ENCODE results near the gene EFCAB8. TPM values are rescaled to one million over a fixed set of nuclear protein-coding genes. Genes with fewer than 3 reads are reported as not detected.

Gene EFCAB8
- total RNA-seq, 1 donor from 2014 or later, result 0.72 TPM

DNA sequence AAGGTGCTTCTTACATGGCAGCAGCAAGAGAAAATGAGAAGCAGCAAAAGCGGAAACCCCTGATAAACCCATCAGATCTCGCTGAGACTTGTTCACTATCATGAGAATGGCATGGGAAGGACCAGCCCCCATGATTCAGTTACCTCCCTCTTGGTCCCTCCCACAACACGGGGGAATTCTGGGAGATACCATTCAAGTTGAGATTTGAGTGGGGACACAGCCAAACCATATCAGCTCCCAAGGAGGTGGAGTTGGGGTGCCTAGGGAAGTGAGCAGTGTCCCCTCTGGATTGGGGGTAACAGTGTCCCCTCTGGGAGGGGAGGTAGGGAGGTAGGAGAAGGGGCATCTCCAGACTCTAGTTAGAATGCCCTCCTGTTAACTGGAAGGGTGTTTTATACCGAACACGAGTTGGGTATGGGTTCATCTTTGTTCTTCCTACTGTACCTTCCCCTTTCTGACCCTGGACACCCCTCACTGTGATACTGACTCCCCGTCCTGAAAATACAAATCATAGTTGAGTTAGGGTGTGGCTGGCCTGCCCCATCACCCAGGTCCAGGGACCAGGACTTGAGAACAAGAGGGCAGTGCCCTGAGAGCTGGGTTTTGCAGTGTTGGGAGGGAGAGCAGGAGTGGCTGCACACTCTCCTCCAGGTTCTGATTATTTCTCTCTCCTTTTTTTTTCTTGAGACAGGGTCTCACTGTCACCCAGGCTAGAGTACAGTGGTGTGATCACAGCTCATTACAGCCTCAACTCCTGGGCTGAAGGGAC is 62.0 kb downstream of the EFCAB8 start:
- no peak for ATAC-seq
- no peak overlapping the region for H3K27ac ChIP-seq
- H3K36me3 ChIP-seq, result no peaks in the 10 kb centered on the region
- TF ChIP-seq, protein P1, sequence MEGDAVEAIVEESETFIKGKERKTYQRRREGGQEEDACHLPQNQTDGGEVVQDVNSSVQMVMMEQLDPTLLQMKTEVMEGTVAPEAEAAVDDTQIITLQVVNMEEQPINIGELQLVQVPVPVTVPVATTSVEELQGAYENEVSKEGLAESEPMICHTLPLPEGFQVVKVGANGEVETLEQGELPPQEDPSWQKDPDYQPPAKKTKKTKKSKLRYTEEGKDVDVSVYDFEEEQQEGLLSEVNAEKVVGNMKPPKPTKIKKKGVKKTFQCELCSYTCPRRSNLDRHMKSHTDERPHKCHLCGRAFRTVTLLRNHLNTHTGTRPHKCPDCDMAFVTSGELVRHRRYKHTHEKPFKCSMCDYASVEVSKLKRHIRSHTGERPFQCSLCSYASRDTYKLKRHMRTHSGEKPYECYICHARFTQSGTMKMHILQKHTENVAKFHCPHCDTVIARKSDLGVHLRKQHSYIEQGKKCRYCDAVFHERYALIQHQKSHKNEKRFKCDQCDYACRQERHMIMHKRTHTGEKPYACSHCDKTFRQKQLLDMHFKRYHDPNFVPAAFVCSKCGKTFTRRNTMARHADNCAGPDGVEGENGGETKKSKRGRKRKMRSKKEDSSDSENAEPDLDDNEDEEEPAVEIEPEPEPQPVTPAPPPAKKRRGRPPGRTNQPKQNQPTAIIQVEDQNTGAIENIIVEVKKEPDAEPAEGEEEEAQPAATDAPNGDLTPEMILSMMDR (IDR thresholded peaks at IDR 0.05), result no peak
- intact Hi-C loops (cut with DNase I), result no loop called here
- H3K4me1 ChIP-seq, result no peaks in the 10 kb centered on the region
- H3K9me3 ChIP-seq, result no peaks in the 10 kb centered on the region
- no peak for DNase-seq
- no peaks in the 10 kb centered on the region for H3K27me3 ChIP-seq
- H3K4me3 ChIP-seq, result no peak overlapping the region

DNA sequence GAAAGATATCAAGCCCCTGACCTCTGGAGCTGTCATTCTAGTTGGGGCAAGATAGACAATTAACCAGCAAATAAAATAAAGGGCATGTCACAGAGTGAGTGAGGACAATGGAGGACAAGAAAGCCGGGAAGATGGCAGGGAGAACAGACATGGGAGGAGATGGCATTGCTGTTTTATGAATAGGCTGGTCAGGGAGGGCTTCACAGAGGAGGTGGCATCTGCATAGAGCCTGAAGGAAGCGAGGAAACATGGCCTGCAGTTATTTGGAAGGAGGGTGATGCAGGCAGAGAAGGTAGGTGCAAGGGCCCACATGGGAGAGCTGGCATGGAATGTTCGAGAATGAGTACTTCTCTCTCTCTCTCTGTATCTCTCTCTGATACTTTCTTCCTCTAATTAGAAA is 63.7 kb downstream of the EFCAB8 start:
- Histone ChIP-seq H3K27ac (no peak overlapping the region), H3K36me3 (no peaks in the 10 kb centered on the region), H3K9me3 (no peaks in the 10 kb centered on the region), H3K4me3 (no peak overlapping the region), H3K27me3 (no peaks in the 10 kb centered on the region), H3K4me1 (no peaks in the 10 kb centered on the region)
- intact Hi-C loops (cut with DNase I), result no loop called here
- DNase-seq, result no peak
- ATAC-seq, result no peak
- TF ChIP-seq, protein P1 (IDR thresholded peaks at IDR 0.05), result no peak

DNA sequence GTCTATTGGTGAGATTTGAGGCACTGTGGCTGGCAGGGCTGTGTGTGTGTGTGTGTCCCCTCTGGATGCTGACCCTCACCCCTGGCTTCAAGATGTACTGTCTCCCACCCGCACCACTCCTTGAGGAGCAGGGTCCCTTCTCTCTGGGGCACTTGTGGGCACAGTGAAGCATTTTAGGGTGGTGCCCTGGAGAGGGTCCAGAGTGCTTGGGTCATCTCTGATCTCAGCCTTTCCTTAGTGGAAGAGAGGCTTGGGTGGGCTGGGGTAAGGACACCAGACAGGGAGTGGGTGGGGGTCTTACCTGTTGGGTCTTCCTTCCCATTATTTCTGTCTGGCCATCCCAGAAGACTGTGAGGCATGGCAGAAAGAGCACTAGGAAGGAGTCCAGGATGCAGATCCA is 66.1 kb downstream of the EFCAB8 start:
- TF ChIP-seq, protein P1 (IDR thresholded peaks at IDR 0.05), result no peak
- intact Hi-C loops (cut with DNase I), result no loop called here
- Histone ChIP-seq H3K36me3 (no peaks in the 10 kb centered on the region), H3K27ac (no peak overlapping the region), H3K4me3 (no peak overlapping the region), H3K27me3 (no peaks in the 10 kb centered on the region), H3K4me1 (no peaks in the 10 kb centered on the region), H3K9me3 (no peaks in the 10 kb centered on the region)
- DNase-seq (no peak), ATAC-seq (no peak)

DNA sequence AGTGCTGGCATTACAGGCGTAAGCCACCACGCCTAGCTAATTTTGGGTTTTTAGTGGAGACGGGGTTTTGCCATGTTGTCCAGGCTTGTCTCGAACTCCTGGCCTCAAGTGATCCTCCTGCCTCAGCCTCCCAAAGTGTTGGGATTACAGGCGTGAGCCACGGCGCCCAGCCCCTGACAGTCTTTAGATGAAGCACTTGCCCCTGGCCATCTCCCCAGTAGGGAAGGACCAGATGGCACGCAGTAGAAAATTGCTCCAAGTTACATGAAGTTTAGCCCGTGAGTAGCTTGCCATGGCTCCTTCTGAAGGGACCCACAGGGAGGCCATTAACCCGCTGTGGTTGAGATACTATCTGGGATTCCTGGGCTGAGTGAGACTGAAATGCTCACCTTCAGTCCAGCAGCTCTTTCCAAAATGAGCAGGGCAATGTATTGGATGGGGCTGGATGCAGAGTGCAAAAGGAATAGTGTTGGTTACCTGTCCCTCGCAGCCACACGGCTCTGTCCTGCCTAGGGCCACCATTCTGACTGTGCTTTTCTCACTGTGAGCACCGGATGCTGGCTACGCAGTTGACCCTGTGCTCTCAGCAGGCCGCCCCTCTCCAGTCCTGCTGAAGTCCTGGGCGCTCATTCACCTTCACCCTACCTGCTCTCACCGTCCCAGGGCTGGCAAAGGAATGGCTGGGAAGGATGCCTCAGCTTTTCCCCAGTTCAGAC is 66.9 kb downstream of the EFCAB8 start:
- no peaks in the 10 kb centered on the region for H3K9me3 ChIP-seq
- intact Hi-C loops (cut with DNase I), result no loop called here
- ATAC-seq (no peak), DNase-seq (no peak)
- no peaks in the 10 kb centered on the region for H3K27me3 ChIP-seq
- H3K4me3 ChIP-seq, result no peak overlapping the region
- no peaks in the 10 kb centered on the region for H3K36me3 ChIP-seq
- H3K27ac ChIP-seq, result no peak overlapping the region
- TF ChIP-seq, protein P1 (IDR thresholded peaks at IDR 0.05), result no peak
- no peaks in the 10 kb centered on the region for H3K4me1 ChIP-seq

DNA sequence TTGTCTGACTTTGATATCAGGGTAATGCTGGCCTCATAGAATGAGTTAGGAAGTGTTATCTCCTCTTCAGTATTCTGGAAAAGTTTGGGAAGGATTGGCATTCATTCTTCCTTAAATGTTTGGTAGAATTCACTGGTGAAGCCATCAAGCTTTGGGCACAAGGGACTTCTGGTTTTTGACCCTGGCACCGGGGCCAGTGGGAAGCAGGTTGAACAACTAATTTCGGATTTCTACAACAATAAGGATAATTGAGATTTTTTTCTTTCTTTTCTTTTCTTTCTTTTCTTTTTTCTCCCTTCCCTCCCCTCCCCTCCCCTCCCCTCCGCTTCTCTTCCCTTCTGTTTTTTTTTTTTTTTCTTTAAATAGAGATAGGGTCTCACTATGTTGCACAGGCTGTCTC is 70.4 kb downstream of the EFCAB8 start:
- no peak for DNase-seq
- Histone ChIP-seq H3K9me3 (no peaks in the 10 kb centered on the region), H3K4me3 (no peak overlapping the region), H3K27me3 (no peaks in the 10 kb centered on the region), H3K27ac (no peak overlapping the region), H3K36me3 (no peaks in the 10 kb centered on the region), H3K4me1 (no peaks in the 10 kb centered on the region)
- intact Hi-C loops (cut with DNase I), result no loop called here
- ATAC-seq, result no peak
- TF ChIP-seq, protein P1 (IDR thresholded peaks at IDR 0.05), result no peak

Data from upper lobe of right lung (tissue), 1 donor.